A673 (cell line): Measurements from ENCODE around the gene IPMK. TPM values are rescaled to one million over a fixed set of nuclear protein-coding genes. Genes with fewer than 3 reads are reported as not detected.
"Not testable (repeated sequence)": the region's sequence is repeated elsewhere in the genome, so short reads cannot be mapped to it uniquely, and the experiment has no call there.

Experiments
- BruUV-seq: library from RNA; stranded (reverse); fragments of 400-500 nt; replicated peaks from 2 replicates; lab custom pipeline; 2021; lab: Mats Ljungman, UMichigan
- CTCF ChIA-PET: fragments of 300-600 bp; sonication (Branson Sonifier 250); formaldehyde crosslinking; loops from one replicate; lab custom pipeline; 2022; ENCODE audit warnings: antibody characterized with exemption; lab: Charles Lee
- POLR2A ChIA-PET: fragments of 300-600 bp; sonication (Branson Sonifier 250); formaldehyde crosslinking; loops from one replicate; lab custom pipeline; 2022; ENCODE audit warnings: antibody characterized with exemption; ENCODE audit not compliant: low non-redundant PET; lab: Charles Lee
- DNase-seq: peaks from one replicate; pipeline ENCODE4 v3.0.0-alpha.2; 2015; ENCODE audit warnings: low spot score
- H3K27ac ChIP-seq: fragments of 200-600 bp; sonication (generic); 2 replicates; pipeline ENCODE4 v1.5.1; 2016; ENCODE audit warnings: mixed run types, low read depth, mild to moderate bottlenecking, mixed read lengths, antibody characterized with exemption, low read length; ENCODE audit not compliant: poor library complexity, severe bottlenecking
- H3K27me3 ChIP-seq: fragments of 200-600 bp; sonication (generic); replicated peaks from 2 replicates; pipeline ENCODE4 v1.6.1; 2017; ENCODE audit warnings: mixed run types, low read depth, mild to moderate bottlenecking, mixed read lengths, antibody characterized with exemption, low read length; ENCODE audit not compliant: insufficient read depth, poor library complexity
- H3K36me3 ChIP-seq: fragments of 200-600 bp; sonication (generic); 2 replicates; pipeline ENCODE4 v1.6.1; 2016; ENCODE audit warnings: mixed run types, mild to moderate bottlenecking, mixed read lengths, antibody characterized with exemption, low read length; ENCODE audit not compliant: insufficient read depth, poor library complexity, severe bottlenecking
- H3K4me1 ChIP-seq: fragments of 200-600 bp; sonication (generic); 2 replicates; pipeline ENCODE4 v1.6.1; 2017; ENCODE audit warnings: mixed run types, mild to moderate bottlenecking, mixed read lengths, antibody characterized with exemption, low read length; ENCODE audit not compliant: insufficient read depth, poor library complexity, severe bottlenecking
- H3K4me3 ChIP-seq: fragments of 200-600 bp; sonication (generic); 2 replicates; pipeline ENCODE4 v1.5.1; 2016; ENCODE audit warnings: low read depth, mixed run types, mild to moderate bottlenecking, mixed read lengths, low read length; ENCODE audit not compliant: poor library complexity, severe bottlenecking
- H3K9me3 ChIP-seq: fragments of 200-600 bp; sonication (generic); 2 replicates; pipeline ENCODE4 v1.6.1; 2016; ENCODE audit warnings: mixed run types, low read depth, mild to moderate bottlenecking, mixed read lengths, antibody characterized with exemption, low read length; ENCODE audit not compliant: poor library complexity, severe bottlenecking
- CTCF ChIP-seq: fragments of 300-800, 200-600 bp; sonication (generic); conservative IDR thresholded peaks from 2 replicates; pipeline ENCODE4 v1.5.1; 2017; ENCODE audit warnings: low read depth, mild to moderate bottlenecking, antibody characterized with exemption, low read length, moderate library complexity, mixed read lengths
- EZH2 ChIP-seq: fragments of 200-600 bp; sonication (generic); IDR thresholded peaks from 2 replicates; pipeline ENCODE4 v1.6.1; 2017; ENCODE audit warnings: borderline replicate concordance, low read depth, mild to moderate bottlenecking, mixed read lengths, antibody characterized with exemption, low read length; ENCODE audit not compliant: poor library complexity, severe bottlenecking
- intact Hi-C: fragments of 100-400 bp; cut with micrococcal nuclease; formaldehyde crosslinking; loops from one replicate; pipeline ENCODE4 v1.10.0; 2022; ENCODE audit not compliant: unreplicated experiment
- total RNA-seq: library from RNA; stranded (reverse); gene quantifications from 2 replicates; pipeline ENCODE4 v1.2.3, GENCODE V29; 2021

The IPMK gene
- total RNA-seq, 1 experiment from 2014 or later, result 8.2 TPM

GRCh38 chr10:58237014-58237834 lies 30.5 kb downstream of the IPMK start:
- DNase-seq, result peak; percentile 15
- H3K4me1 ChIP-seq, result no peaks in the 10 kb centered on the region
- intact Hi-C loops, result no loop called here
- H3K4me3 ChIP-seq, result no peak overlapping the region
- H3K9me3 ChIP-seq, result no peaks in the 10 kb centered on the region
- H3K36me3 ChIP-seq, result no peaks in the 10 kb centered on the region
- H3K27ac ChIP-seq, result no peak overlapping the region
- no peak for TF ChIP-seq CTCF
- no peak for TF ChIP-seq EZH2
- POLR2A ChIA-PET, result no interaction called here
- BruUV-seq, result no TSS peak
- CTCF ChIA-PET, result no interaction called here
- H3K27me3 ChIP-seq, result no peaks in the 10 kb centered on the region

GRCh38 chr10:58229856-58230255 lies 37.8 kb downstream of the IPMK start:
- H3K36me3 ChIP-seq, intact Hi-C loops, H3K27me3 ChIP-seq, POLR2A ChIA-PET, H3K9me3 ChIP-seq, H3K4me1 ChIP-seq, BruUV-seq, H3K27ac ChIP-seq, DNase-seq, H3K4me3 ChIP-seq: not testable (repeated sequence)
- CTCF ChIA-PET, result interaction anchor here (0.7 kb wide), 1 partner anchor 482 kb away, joined by 5 read pairs; no protein-coding TSS in a partner anchor

- peaks cover 6% of the 10 kb centered on the region for H3K36me3 ChIP-seq
- no TSS peak for BruUV-seq
- ChIA-PET CTCF (no interaction called here), POLR2A (no interaction called here)
- H3K4me3 ChIP-seq, result no peak overlapping the region
- TF ChIP-seq EZH2 (no peak), CTCF (no peak)
- intact Hi-C loops, result no loop called here
- H3K27ac ChIP-seq, result no peak overlapping the region
- no peaks in the 10 kb centered on the region for H3K9me3 ChIP-seq
- no peaks in the 10 kb centered on the region for H3K4me1 ChIP-seq
- no peaks in the 10 kb centered on the region for H3K27me3 ChIP-seq
- no peak for DNase-seq
Observed at GRCh38 chr10:58225654-58226053, 42.0 kb downstream of the IPMK start.
